Suprapubic skin (tissue), 4 donors: Measurements from ENCODE around the gene DOC2A. TPM values are rescaled to one million over a fixed set of nuclear protein-coding genes. Genes with fewer than 3 reads are reported as not detected.

ENCODE experiments used
- DNase-seq, 2 donors: peaks; one replicate each; pipeline ENCODE4 v3.0.0-alpha.2; 2019; ENCODE audit warnings: low spot score in 2 of 2
- H3K27ac ChIP-seq: fragments of 200-600 bp; sonication (generic); one replicate; pipeline ENCODE4 v1.5.1; 2019
- H3K27me3 ChIP-seq: fragments of 200-600 bp; sonication (generic); one replicate; pipeline ENCODE4 v1.5.1; 2019
- H3K36me3 ChIP-seq: fragments of 200-600 bp; sonication (generic); one replicate; pipeline ENCODE4 v1.5.1; 2019
- H3K4me1 ChIP-seq: fragments of 200-600 bp; sonication (generic); one replicate; pipeline ENCODE4 v1.5.1; 2019
- H3K4me3 ChIP-seq: fragments of 200-600 bp; sonication (generic); one replicate; pipeline ENCODE4 v1.5.1; 2019; ENCODE audit warnings: mild to moderate bottlenecking
- H3K9me3 ChIP-seq: fragments of 200-600 bp; sonication (generic); one replicate; pipeline ENCODE4 v1.5.1; 2019
- EP300 ChIP-seq: sonication (generic); formaldehyde crosslinking; IDR thresholded peaks from one replicate; pipeline ENCODE4 v1.6.1; 2017; ENCODE audit warnings: antibody characterized with exemption
- POLR2A ChIP-seq, 2 donors: fragments of 450-650 bp; IDR thresholded peaks; one replicate each; pipeline ENCODE4 v1.6.1; 2017; ENCODE audit warnings: antibody characterized with exemption in 2 of 2, mild to moderate bottlenecking in 2 of 2, moderate library complexity in 2 of 2
- POLR2AphosphoS5 ChIP-seq, 3 donors: sonication (generic); formaldehyde crosslinking; IDR thresholded peaks; one replicate each; pipeline ENCODE4 v1.6.1; 2017; ENCODE audit warnings: antibody characterized with exemption in 3 of 3
- WGBS: methylation state at CpG from one replicate; pipeline ENCODE4 v1.1.5; 2018; 5-methylcytosine and 5-hydroxymethylcytosine counted together
- total RNA-seq, 4 donors: library from RNA; depleted of rRNA; stranded (reverse); fragments of >200 nt; gene quantifications; one replicate each; pipeline ENCODE4 v1.1.0, GENCODE V29; 2016
- TF ChIP-seq, protein P1 (sequence below), 2 donors: fragments of 200-600 bp in 1 of 2; fragments of 450-650 bp in 1 of 2; sonication (generic) in 1 of 2; IDR thresholded peaks; one replicate each; pipeline ENCODE4 v1.5.1; 2016 to 2019; ENCODE audit warnings: antibody characterized with exemption in 2 of 2, mild to moderate bottlenecking in 1 of 2, moderate library complexity in 1 of 2

The DOC2A gene
- total RNA-seq, 4 donors from 2014 or later = 0.42 TPM; not detected in 3

DNA sequence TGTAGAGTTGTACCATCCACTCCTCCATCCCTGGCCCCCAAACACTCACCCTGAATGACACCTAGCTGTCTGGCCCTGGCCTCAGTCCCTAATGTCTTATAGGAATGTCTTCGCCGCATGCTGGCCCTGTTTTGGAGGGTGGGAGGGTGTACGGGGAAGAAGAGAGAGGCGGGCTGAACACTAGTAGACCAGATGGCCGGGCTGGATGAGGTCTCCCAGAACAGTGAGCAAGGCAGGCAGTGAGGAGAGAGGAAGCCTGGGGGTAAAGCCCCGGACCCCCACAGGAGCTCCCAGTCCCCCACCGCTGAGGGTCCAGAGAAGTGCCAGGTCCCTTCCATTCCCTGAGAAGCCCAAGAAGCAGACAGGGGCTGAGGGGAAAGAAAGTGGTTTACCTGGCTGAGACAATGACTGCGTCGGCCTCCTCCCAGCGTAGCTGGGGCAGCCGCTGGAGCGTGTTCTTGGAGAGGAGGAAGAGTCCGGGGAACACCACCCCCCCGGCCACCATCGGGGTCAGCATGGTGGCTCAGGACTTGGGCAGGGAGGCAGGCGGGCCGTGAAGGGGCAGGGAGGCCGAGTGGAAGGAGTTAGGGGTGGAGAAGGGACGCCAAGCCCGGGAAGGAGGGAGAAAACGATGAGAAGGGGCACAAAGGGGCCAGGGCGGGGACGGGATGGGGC lies 19.3 kb upstream of the DOC2A start:
- TF ChIP-seq POLR2AphosphoS5 (IDR thresholded peaks at IDR 0.05) (no peak), EP300 (no peak), POLR2A (IDR thresholded peaks at IDR 0.05) (no peak)
- TF ChIP-seq, protein P1, sequence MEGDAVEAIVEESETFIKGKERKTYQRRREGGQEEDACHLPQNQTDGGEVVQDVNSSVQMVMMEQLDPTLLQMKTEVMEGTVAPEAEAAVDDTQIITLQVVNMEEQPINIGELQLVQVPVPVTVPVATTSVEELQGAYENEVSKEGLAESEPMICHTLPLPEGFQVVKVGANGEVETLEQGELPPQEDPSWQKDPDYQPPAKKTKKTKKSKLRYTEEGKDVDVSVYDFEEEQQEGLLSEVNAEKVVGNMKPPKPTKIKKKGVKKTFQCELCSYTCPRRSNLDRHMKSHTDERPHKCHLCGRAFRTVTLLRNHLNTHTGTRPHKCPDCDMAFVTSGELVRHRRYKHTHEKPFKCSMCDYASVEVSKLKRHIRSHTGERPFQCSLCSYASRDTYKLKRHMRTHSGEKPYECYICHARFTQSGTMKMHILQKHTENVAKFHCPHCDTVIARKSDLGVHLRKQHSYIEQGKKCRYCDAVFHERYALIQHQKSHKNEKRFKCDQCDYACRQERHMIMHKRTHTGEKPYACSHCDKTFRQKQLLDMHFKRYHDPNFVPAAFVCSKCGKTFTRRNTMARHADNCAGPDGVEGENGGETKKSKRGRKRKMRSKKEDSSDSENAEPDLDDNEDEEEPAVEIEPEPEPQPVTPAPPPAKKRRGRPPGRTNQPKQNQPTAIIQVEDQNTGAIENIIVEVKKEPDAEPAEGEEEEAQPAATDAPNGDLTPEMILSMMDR (IDR thresholded peaks at IDR 0.05) = no peak
- Histone ChIP-seq H3K27me3 (peaks cover 92% of the 10 kb centered on the region), H3K36me3 (no peaks in the 10 kb centered on the region), H3K4me3 (no peak overlapping the region), H3K4me1 (peaks cover 8% of the 10 kb centered on the region), H3K27ac (no peak overlapping the region), H3K9me3 (no peaks in the 10 kb centered on the region)
- no peak for DNase-seq
- 31% methylated on average over 23 of the region's 23 CpGs for WGBS

DNA sequence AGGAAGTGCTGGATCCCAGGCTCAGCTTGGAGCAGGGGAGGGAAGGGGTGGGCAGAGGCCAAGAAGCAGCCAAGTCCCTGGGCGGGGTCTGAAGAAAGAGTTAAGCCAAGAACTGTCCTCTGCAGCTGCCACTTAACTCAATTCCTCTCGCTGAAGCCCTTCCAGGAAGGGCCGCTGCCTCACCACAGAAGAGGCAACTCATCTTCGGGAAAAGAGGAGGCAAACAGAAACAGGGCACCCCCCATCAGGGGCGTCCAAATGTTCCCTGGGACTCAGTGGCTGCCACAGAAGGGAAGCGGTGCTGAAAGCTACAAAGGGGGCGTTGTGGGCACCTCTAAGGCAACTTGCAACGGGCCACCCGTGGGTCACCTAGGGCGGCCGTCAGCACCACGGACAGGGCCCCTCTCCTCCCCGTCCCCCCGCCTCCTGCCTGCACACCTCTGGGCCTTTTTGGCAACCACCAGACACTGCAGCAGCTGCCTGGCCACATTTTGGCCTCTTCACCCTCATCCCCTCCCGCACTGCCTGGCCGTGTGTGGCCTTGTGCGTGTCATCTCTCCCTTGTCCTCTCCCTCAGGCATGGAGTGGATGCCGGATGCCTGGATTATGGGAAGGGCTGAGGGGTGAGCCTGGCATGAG lies 17.7 kb upstream of the DOC2A start:
- 20% methylated on average over 10 of the region's 18 CpGs for WGBS
- no peak overlapping the region for H3K4me3 ChIP-seq
- DNase-seq = no peak
- no peak overlapping the region for H3K27ac ChIP-seq
- no peaks in the 10 kb centered on the region for H3K36me3 ChIP-seq
- H3K9me3 ChIP-seq = no peaks in the 10 kb centered on the region
- peaks cover 85% of the 10 kb centered on the region for H3K27me3 ChIP-seq
- TF ChIP-seq EP300 = no peak
- TF ChIP-seq POLR2A (IDR thresholded peaks at IDR 0.05) = no peak
- TF ChIP-seq, protein P1 (IDR thresholded peaks at IDR 0.05) = no peak
- TF ChIP-seq POLR2AphosphoS5 (IDR thresholded peaks at IDR 0.05) = no peak
- peaks cover 8% of the 10 kb centered on the region for H3K4me1 ChIP-seq

DNA sequence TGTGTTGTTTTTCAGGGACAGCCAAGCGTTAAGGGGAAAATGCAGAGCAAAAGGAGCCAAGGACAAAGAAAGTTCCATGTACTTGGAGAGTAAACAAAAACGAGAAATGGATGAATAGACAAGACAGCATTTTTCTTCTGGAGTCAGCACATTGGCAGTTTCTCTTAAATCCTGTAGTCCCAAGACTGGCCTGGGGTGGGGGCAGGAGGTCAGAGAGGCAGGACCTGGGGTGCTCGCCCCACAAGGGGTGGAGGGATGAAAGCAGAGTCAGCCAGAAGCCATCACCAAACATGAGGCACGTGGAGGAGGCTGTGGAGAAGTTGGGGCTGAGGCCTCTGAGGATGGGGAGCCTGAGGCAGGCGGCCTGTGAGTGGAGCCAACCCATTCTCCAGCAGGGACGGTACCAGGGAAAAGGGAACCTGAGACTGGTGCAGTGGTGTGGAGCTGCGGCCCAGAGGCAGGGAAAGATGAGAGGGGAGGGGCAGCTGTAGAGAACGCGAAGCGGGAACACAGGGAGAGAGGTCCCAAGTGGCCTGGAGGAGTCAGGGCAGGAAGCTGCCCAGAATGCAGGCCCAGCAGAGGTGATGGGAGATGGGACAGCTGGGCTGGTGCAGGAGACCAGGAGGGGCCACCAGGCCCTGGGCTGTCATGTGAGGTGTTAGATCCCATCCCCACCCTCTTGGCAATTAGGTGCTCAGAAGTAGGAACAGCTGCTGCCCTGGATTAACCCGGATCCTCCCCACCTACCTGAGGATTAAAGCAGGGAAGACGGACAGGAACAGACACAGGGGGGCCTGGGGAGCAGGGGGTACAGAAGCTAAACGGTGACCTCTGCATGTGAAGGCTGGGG lies 17.0 kb upstream of the DOC2A start:
- no peaks in the 10 kb centered on the region for H3K36me3 ChIP-seq
- no peak for DNase-seq
- no peak overlapping the region for H3K4me3 ChIP-seq
- H3K27me3 ChIP-seq = peaks cover 77% of the 10 kb centered on the region
- no peaks in the 10 kb centered on the region for H3K9me3 ChIP-seq
- 40% methylated on average over 12 of the region's 13 CpGs for whole genome bisulfite sequencing
- no peak overlapping the region for H3K27ac ChIP-seq
- TF ChIP-seq POLR2AphosphoS5 (IDR thresholded peaks at IDR 0.05) = no peak
- TF ChIP-seq EP300 = no peak
- TF ChIP-seq POLR2A (IDR thresholded peaks at IDR 0.05) = no peak
- H3K4me1 ChIP-seq = peaks cover 8% of the 10 kb centered on the region

DNA sequence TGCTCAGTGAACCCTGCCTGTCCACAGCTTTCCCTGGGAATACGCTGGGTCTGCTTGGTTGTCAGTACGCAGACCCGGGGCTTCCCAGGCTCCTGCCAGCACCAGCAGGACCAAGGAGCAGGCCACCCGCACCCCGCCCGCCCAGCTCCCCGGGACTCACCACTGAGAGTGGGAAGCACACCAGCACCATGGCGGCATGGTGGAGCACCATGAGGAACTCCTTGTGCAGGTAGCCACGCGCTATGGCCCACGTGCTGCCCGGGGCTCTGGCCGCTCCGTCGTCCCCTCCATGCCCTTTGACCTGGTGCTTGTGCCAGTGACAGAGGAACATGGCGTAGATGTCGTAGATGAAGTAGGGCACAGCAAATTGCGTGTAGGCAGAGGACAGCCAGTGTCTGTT lies 15.6 kb upstream of the DOC2A start:
- Histone ChIP-seq H3K27ac (no peak overlapping the region), H3K9me3 (no peaks in the 10 kb centered on the region), H3K36me3 (no peaks in the 10 kb centered on the region), H3K4me3 (no peak overlapping the region), H3K4me1 (peaks cover 13% of the 10 kb centered on the region), H3K27me3 (peaks cover 66% of the 10 kb centered on the region)
- TF ChIP-seq EP300 (no peak), POLR2A (IDR thresholded peaks at IDR 0.05) (no peak), POLR2AphosphoS5 (IDR thresholded peaks at IDR 0.05) (no peak)
- TF ChIP-seq, protein P1 (IDR thresholded peaks at IDR 0.05) = no peak
- no peak for DNase-seq
- WGBS = 90% methylated on average over 10 of the region's 18 CpGs

DNA sequence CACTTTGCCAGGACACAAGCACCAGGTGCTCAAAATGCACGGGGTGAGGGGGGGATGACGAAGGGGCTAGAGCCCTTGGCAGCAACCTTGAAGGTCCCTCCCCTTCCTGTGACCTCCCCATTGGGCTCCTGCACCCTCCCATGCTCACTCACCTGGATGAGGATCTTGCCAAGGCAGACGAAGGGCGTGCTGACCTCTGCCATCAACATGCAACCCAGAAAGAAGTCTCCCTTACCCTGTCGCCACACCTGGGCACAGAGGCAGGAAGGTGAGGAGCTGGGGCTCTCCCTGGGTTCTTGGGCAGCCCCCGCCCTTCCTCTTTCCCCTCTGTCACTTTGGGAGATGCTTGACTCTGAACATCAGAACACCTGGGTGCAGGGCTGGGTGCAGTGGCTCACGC lies 14.7 kb upstream of the DOC2A start:
- no peak overlapping the region for H3K4me3 ChIP-seq
- H3K27me3 ChIP-seq = peaks cover 57% of the 10 kb centered on the region
- no peak overlapping the region for H3K27ac ChIP-seq
- TF ChIP-seq, protein P1 (IDR thresholded peaks at IDR 0.05) = no peak
- TF ChIP-seq POLR2AphosphoS5 (IDR thresholded peaks at IDR 0.05) (no peak), POLR2A (IDR thresholded peaks at IDR 0.05) (no peak), EP300 (no peak)
- 63% methylated on average over 3 of the region's 7 CpGs for WGBS
- H3K36me3 ChIP-seq = no peaks in the 10 kb centered on the region
- H3K9me3 ChIP-seq = no peaks in the 10 kb centered on the region
- no peak for DNase-seq
- H3K4me1 ChIP-seq = peaks cover 11% of the 10 kb centered on the region
